ENCODE measurements around the gene FBXO48.

DNA sequence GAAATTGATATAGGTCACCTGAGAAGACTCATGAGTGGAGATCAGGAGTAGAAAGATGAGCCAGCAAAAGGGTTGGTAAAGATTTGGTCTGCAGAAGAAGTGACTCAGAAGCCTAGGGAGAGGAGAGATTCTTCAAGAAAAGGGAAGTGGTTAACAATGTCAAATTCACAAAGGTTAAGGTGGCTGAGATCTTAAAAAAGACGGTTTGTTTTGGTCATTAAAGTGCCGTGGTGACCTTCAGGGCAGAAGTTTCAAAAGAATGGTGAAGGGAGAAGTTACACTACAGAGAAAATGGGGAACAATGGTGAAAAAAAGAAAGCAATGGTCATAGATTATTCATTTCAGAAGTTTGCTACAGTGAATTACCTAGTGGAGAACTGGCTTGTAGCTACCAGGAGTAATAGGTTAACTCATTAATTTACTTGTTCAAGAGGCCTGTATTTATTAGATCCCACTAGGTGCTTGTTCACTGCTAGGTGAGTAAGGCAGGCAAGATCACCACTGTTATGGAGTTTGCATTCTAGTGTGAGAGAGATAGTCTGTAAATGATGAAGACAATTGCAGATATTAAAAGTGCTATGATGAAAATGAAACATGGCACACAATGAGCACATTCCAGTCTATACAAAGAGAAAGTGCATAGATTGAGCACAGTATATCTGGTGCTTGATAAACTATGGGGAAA lies 43.0 kb downstream of the FBXO48 start:
- TF ChIP-seq POLR2A (IDR thresholded peaks at IDR 0.05) (no peak), EP300 (IDR thresholded peaks at IDR 0.05; ENCODE audit: low read depth) (no peak), POLR2AphosphoS5 (IDR thresholded peaks at IDR 0.05) (no peak)
- TF ChIP-seq, protein P1, sequence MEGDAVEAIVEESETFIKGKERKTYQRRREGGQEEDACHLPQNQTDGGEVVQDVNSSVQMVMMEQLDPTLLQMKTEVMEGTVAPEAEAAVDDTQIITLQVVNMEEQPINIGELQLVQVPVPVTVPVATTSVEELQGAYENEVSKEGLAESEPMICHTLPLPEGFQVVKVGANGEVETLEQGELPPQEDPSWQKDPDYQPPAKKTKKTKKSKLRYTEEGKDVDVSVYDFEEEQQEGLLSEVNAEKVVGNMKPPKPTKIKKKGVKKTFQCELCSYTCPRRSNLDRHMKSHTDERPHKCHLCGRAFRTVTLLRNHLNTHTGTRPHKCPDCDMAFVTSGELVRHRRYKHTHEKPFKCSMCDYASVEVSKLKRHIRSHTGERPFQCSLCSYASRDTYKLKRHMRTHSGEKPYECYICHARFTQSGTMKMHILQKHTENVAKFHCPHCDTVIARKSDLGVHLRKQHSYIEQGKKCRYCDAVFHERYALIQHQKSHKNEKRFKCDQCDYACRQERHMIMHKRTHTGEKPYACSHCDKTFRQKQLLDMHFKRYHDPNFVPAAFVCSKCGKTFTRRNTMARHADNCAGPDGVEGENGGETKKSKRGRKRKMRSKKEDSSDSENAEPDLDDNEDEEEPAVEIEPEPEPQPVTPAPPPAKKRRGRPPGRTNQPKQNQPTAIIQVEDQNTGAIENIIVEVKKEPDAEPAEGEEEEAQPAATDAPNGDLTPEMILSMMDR (IDR thresholded peaks at IDR 0.05), result no peak
